HCT116 (cell line): ENCODE results near the gene ERC2. TPM values are rescaled to one million over a fixed set of nuclear protein-coding genes. Genes with fewer than 3 reads are reported as not detected.

Source experiments
- ATAC-seq: fragments of 200-7000 bp; cut with Tn5 transposase; 2 replicates; pipeline ENCODE4 v1.9.1; 2020; ENCODE audit warnings: mild to moderate bottlenecking, moderate library complexity
- BruUV-seq: library from RNA; stranded (reverse); fragments of 400-500 nt; replicated peaks from 2 replicates; lab custom pipeline; 2021; lab: Mats Ljungman, UMichigan
- CTCF ChIA-PET: fragments of 300-600 bp; sonication (Branson Sonifier 250); formaldehyde crosslinking; loops from one replicate; lab custom pipeline; 2021; ENCODE audit warnings: antibody characterized with exemption; lab: Charles Lee
- POLR2A ChIA-PET: fragments of 300-600, 350-600 bp; sonication (Branson Sonifier 250); formaldehyde crosslinking; loops from one replicate; lab custom pipeline; 2021; ENCODE audit warnings: antibody characterized with exemption; lab: Charles Lee
- RAD21 ChIA-PET, 2 experiments: fragments of 300-600 bp; sonication (Branson Sonifier 250); formaldehyde crosslinking; loops; one replicate each; lab custom pipeline; 2023; ENCODE audit warnings: low total read pairs in 2 of 2; ENCODE audit not compliant: uncharacterized antibody in 2 of 2, unreplicated experiment in 2 of 2, low non-redundant PET in 1 of 2; lab: Charles Lee
- DNase-seq: peaks from one replicate; pipeline ENCODE4 v3.0.0-alpha.2; 2010; ENCODE audit warnings: low read depth, low spot score
- H2AFZ ChIP-seq: fragments of 200-600 bp; shearing (Covaris generic), sonication (generic); 2 replicates; pipeline ENCODE4 v1.6.1; 2017; ENCODE audit warnings: low read depth, mixed run types, mixed read lengths, antibody characterized with exemption, low read length; ENCODE audit not compliant: poor library complexity, severe bottlenecking
- H3K27ac ChIP-seq: 2 replicates; pipeline ENCODE4 v1.5.1; 2012; ENCODE audit warnings: low read depth, low read length
- H3K27me3 ChIP-seq: fragments of 200-600 bp; sonication (generic); 2 replicates; pipeline ENCODE4 v1.6.1; 2016; ENCODE audit warnings: mixed run types, low read length, mixed read lengths; ENCODE audit not compliant: insufficient read depth
- H3K36me3 ChIP-seq, 2 experiments: fragments of 200-500 bp in 1 of 2; fragments of 200-600 bp in 1 of 2; sonication (Bioruptor generic) in 1 of 2; sonication (generic) in 1 of 2; 2 replicates each; pipeline versions ENCODE4 v1.5.1 to v1.6.1; 2014 to 2016; ENCODE audit warnings: low read length in 2 of 2, inconsistent platforms in 1 of 2, mixed read lengths in 1 of 2, mixed run types in 1 of 2; ENCODE audit not compliant: insufficient read depth in 2 of 2, control insufficient read depth in 1 of 2
- H3K4me1 ChIP-seq, 2 experiments: fragments of 200-600 bp in 1 of 2; sonication (generic) in 1 of 2; 2 replicates each; pipeline versions ENCODE4 v1.5.1 to v1.6.1; 2012 to 2017; ENCODE audit warnings: low read length in 2 of 2, inconsistent platforms in 1 of 2, mild to moderate bottlenecking in 1 of 2, mixed read lengths in 1 of 2, mixed run types in 1 of 2, moderate library complexity in 1 of 2; ENCODE audit not compliant: insufficient read depth in 2 of 2, control insufficient read depth in 1 of 2
- H3K4me2 ChIP-seq: fragments of 200-600 bp; sonication (generic); 2 replicates; pipeline ENCODE4 v1.6.1; 2017; ENCODE audit warnings: mixed run types, low read length, mixed read lengths
- H3K4me3 ChIP-seq, 2 experiments: fragments of 200-600 bp in 1 of 2; sonication (generic) in 1 of 2; replicated peaks in 1 of 2; 2 replicates each; pipeline ENCODE4 v1.5.1; 2011 to 2016; ENCODE audit warnings: low read length in 2 of 2, control low read depth in 1 of 2, low read depth in 1 of 2, mild to moderate bottlenecking in 1 of 2, mixed read lengths in 1 of 2, mixed run types in 1 of 2
- H3K79me2 ChIP-seq: fragments of 200-600 bp; sonication (generic); 2 replicates; pipeline ENCODE4 v1.6.1; 2017; ENCODE audit warnings: mild to moderate bottlenecking, mixed run types, low read length, moderate library complexity, mixed read lengths; ENCODE audit not compliant: insufficient read depth
- H3K9ac ChIP-seq: fragments of 200-600 bp; sonication (generic); 2 replicates; pipeline ENCODE4 v1.6.1; 2016; ENCODE audit warnings: low read length, mixed read lengths
- H3K9me2 ChIP-seq: fragments of 200-600 bp; sonication (generic), shearing (Covaris generic); 2 replicates; pipeline ENCODE4 v1.6.1; 2017; ENCODE audit warnings: mixed run types, mild to moderate bottlenecking, moderate library complexity; ENCODE audit not compliant: insufficient read depth
- H3K9me3 ChIP-seq, 2 experiments: fragments of 200-500 bp in 1 of 2; fragments of 200-600 bp in 1 of 2; sonication (Bioruptor generic) in 1 of 2; sonication (generic) in 1 of 2; 2 replicates each; pipeline ENCODE4 v1.6.1; 2014 to 2017; ENCODE audit warnings: low read length in 2 of 2, mixed read lengths in 2 of 2, inconsistent platforms in 1 of 2, low read depth in 1 of 2, mild to moderate bottlenecking in 1 of 2, mixed run types in 1 of 2, moderate library complexity in 1 of 2; ENCODE audit not compliant: control insufficient read depth in 1 of 2, insufficient read depth in 1 of 2
- H4K20me1 ChIP-seq: fragments of 200-600 bp; sonication (generic), shearing (Covaris generic); 2 replicates; pipeline ENCODE4 v1.6.1; 2017; ENCODE audit warnings: mixed run types, mild to moderate bottlenecking, moderate library complexity; ENCODE audit not compliant: insufficient read depth
- ATF3 ChIP-seq: IDR thresholded peaks from 2 replicates; pipeline ENCODE4 v1.6.1; 2012
- CEBPB ChIP-seq: IDR thresholded peaks from 2 replicates; pipeline ENCODE4 v1.6.1; 2012; ENCODE audit warnings: low read depth
- CTCF ChIP-seq, 3 experiments: fragments of 200-600 bp in 1 of 3; sonication (generic) in 1 of 3; IDR thresholded peaks in 2 of 3; conservative IDR thresholded peaks in 1 of 3; 2 replicates each; pipeline ENCODE4 v1.5.1; 2012 to 2017; ENCODE audit warnings: low read depth in 2 of 3, low read length in 2 of 3, antibody characterized with exemption in 1 of 3, borderline replicate concordance in 1 of 3, control low read depth in 1 of 3, mild to moderate bottlenecking in 1 of 3, mixed read lengths in 1 of 3, mixed run types in 1 of 3, moderate library complexity in 1 of 3; ENCODE audit not compliant: insufficient read depth in 1 of 3
- ELF1 ChIP-seq: IDR thresholded peaks from 2 replicates; pipeline ENCODE4 v1.6.1; 2012; ENCODE audit warnings: low read depth, borderline replicate concordance
- MAX ChIP-seq: IDR thresholded peaks from 2 replicates; pipeline ENCODE4 v1.6.1; 2012
- POLR2A ChIP-seq: IDR thresholded peaks from 2 replicates; pipeline ENCODE4 v1.7.0; 2011; ENCODE audit warnings: borderline replicate concordance; ENCODE audit not compliant: insufficient read depth, insufficient read length; ENCODE audit errors: extremely low read depth
- POLR2AphosphoS5 ChIP-seq: IDR thresholded peaks from 2 replicates; pipeline ENCODE4 v1.6.1; 2011; ENCODE audit warnings: mild to moderate bottlenecking, low read depth, low read length, moderate library complexity
- ZBTB33 ChIP-seq: IDR thresholded peaks from 2 replicates; pipeline ENCODE4 v1.6.1; 2011; ENCODE audit warnings: mild to moderate bottlenecking, low read length, moderate library complexity; ENCODE audit not compliant: insufficient replicate concordance; ENCODE audit errors: extremely low read depth
- ZFX ChIP-seq: fragments of 450-650 bp; IDR thresholded peaks from 2 replicates; pipeline ENCODE4 v1.6.1; 2017
- intact Hi-C: fragments of 100-400 bp; cut with micrococcal nuclease; formaldehyde crosslinking; loops from 2 replicates; pipeline ENCODE4 v1.10.0; 2022
- total RNA-seq: library from RNA; stranded (reverse); gene quantifications from one replicate; pipeline ENCODE4 v1.2.1, GENCODE V29; 2021; ENCODE audit not compliant: unreplicated experiment

The ERC2 gene
- total RNA-seq, 1 experiment from 2014 or later = not detected

- Histone ChIP-seq H3K27me3 (peaks cover 26% of the 10 kb centered on the region; the same call in 1 of the 2 replicates), H3K4me1 (no peaks in the 10 kb centered on the region), H2AFZ (no peak overlapping the region), H3K36me3 (no peaks in the 10 kb centered on the region), H4K20me1 (no peaks in the 10 kb centered on the region), H3K4me2 (no peak overlapping the region), H3K79me2 (no peaks in the 10 kb centered on the region), H3K9ac (no peak overlapping the region), H3K9me2 (no peaks in the 10 kb centered on the region), H3K4me3 (no peak overlapping the region), H3K9me3 (no peaks in the 10 kb centered on the region), H3K27ac (no peak overlapping the region)
- RAD21 ChIA-PET = no interaction called here
- DNase-seq = no peak
- POLR2A ChIA-PET = no interaction called here
- CTCF ChIA-PET = no interaction called here
- intact Hi-C loops = no loop called here
- no peak for ATAC-seq
- no peak for TF ChIP-seq POLR2A
- TF ChIP-seq ZBTB33 = no peak
- TF ChIP-seq CEBPB = no peak
- no peak for TF ChIP-seq CTCF (IDR thresholded peaks at IDR 0.05 in 2 of 3, conservative IDR thresholded peaks at IDR 0.05 in 1 of 3; ENCODE audit: borderline replicate concordance in 1 of 3, insufficient read depth in 1 of 3, low read depth in 2 of 3, low read length in 2 of 3)
- no peak for TF ChIP-seq ATF3
- TF ChIP-seq MAX = no peak
- TF ChIP-seq POLR2AphosphoS5 = no peak
- TF ChIP-seq ELF1 = no peak
- no peak for TF ChIP-seq ZFX
- BruUV-seq = no TSS peak
These were observed 106.5 kb downstream of the ERC2 start for GRCh38 chr3:56361731-56362130.
